GM18520 (cell line): ENCODE data around the gene CR1L.
"Not testable (repeated sequence)": the region's sequence is repeated elsewhere in the genome, so short reads cannot be mapped to it uniquely, and the experiment has no call there.

Source experiments
- ATAC-seq: cut with Tn5 transposase; IDR thresholded peaks from one replicate; pipeline ENCODE4 v1.9.1; 2021; ENCODE audit not compliant: unreplicated experiment

CR1L gene

GRCh38 chr1:207744000-207744534, 99.1 kb downstream of the CR1L start:
- ATAC-seq = no peak

- ATAC-seq = no peak
Measured at GRCh38 chr1:207745285-207745684, 100.4 kb downstream of the CR1L start.

DNA sequence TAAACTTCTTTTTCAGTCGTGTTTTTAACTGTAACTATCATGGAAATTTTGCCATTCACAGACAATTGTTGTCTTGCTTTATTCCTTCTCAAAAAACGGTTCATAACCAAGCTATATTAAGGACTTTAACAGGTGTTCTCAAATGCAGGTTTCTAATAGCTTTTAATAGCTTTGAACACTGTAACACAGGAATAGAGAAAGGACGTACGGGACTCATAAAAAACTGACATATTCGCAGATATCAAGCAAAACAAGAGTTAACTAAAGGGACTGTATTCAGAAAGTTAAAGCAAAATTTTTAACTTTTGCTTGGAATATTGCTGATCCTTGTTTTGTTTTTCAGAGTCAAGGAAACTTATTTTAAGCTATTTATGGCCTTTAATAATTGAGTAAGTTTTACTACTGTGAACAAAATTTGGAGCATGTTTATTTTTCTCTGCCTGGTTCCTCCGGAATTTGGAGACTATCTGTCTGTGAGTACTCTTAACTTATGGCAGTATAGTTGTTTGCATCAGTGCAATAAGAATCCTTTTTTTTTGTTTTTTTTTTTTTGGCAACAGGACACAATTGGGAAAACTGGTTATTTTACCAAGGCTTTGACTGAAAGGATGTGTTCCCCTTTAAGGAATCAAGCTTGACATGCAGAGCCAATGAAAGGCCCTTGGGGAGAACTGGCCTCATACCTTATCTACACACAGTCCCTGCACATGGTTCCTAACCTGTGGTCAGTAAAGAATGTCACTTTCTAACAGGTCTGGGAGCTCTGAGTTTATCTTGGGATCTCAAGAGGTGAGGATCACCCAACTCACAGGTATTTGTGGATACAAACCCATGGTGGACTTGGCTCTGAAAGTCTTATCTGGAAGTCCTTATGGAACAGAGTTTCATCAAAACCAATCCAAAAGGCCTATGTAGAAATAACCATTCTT, 101.2 kb downstream of the CR1L start:
- ATAC-seq = no peak

- ATAC-seq = no peak
Measured at GRCh38 chr1:207747627-207748492, 102.9 kb downstream of the CR1L start.

DNA sequence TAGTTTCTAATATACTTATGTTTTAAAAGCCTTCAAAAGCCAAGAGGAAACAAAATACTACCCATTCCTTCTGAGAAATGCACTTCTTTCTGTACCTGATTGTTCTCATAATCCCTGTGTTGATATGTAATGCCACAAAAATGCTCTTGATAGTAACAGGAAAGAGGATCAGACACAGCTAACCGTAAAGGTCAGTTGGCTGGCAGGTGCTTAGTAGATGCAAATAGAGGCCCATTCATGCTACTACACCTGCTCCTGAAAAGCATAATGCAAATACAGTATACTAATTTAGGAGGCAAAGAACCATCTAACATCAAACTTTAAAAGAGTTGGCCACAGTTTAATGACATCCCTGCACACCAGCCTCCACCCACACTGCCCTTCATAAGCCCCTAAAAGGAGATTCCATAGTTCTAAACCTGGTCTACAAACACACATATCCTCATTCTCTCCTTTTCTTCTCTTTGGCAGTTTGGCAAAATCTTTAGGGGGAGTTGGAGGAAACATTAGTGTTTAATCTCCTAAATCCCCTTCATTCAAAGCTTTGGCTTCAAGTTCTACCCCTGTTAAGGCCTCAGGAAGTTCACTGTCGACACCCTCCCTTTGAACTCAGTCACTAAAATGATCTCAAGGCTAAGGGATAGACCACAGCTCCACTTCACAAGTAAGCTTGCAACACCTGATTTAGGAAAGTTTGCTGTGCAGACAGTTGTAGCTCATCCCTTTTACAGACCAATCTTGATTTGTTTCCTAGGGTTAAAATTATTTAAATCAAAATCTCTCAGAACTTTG, 104.0 kb downstream of the CR1L start:
- ATAC-seq = no peak

- ATAC-seq = no peak
Measured at GRCh38 chr1:207750631-207751305, 105.8 kb downstream of the CR1L start.

DNA sequence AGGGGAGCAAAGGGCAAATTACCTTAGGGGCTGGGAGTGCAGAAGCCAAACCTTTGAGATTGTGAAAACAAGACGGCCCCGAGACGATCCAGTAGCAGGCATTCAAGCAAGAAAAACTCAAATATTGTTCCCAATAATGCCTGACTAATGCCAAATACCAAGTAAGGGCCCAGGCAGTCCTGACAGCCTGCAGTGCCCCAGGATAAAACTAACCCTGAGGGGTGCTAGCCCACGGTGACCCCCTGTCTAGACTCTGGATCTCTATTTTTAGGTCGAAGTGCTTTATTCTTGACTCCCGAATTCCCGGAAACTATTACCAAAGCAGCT, 106.5 kb downstream of the CR1L start:
- not testable (repeated sequence) for ATAC-seq

DNA sequence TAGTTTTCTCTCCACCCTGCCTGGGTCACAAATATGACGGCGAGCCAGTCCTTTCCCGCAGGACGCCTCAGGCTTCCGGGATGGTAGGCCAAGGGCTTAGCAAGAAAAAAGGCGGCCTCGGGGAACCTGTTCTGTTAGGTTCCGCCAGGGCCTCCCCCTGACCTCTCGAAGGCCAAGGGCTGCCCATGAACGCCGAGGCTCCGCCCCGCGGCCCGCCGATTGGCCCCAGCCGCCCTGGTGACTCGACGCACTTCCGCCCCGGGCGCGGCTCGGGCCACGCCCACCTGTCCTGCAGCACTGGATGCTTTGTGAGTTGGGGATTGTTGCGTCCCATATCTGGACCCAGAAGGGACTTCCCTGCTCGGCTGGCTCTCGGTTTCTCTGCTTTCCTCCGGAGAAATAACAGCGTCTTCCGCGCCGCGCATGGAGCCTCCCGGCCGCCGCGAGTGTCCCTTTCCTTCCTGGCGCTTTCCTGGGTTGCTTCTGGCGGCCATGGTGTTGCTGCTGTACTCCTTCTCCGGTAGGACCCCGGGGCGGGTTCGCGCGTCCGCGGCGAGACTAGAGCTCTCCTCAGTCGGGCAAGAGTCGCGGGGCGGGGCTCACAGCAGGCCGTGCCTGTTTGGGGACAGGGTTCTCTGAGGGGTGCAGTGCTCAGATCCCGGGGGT, 107.0 kb downstream of the CR1L start, which contains the start of gene CD46:
TSS of gene CD46 (plus strand) at position 265 of the 666 bp plus-strand sequence. CDS start at position 424, 159 bp downstream.
- peak; percentile 94 for ATAC-seq

GRCh38 chr1:207752456-207752998, 107.6 kb downstream of the CR1L start:
- ATAC-seq = no peak

DNA sequence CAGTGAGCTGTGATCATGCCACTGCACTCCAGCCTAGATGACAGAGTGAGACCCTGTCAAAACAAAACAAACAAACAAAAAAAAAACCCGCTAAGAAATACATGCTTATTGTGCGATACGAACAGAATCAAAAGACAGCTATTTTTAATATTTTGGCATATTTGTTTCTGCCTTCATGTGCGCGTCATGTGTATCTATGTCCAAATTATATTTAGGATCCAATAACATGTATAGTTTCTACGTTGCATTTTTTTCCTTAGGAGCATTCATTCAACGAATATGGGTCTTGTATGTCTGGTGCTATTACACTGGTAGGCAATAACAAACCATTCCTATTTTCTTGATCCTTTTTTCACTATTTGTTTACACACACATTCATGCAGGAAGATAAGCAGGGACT, 108.7 kb downstream of the CR1L start:
- no peak for ATAC-seq

GRCh38 chr1:207754011-207754410, 109.1 kb downstream of the CR1L start:
- ATAC-seq = no peak

DNA sequence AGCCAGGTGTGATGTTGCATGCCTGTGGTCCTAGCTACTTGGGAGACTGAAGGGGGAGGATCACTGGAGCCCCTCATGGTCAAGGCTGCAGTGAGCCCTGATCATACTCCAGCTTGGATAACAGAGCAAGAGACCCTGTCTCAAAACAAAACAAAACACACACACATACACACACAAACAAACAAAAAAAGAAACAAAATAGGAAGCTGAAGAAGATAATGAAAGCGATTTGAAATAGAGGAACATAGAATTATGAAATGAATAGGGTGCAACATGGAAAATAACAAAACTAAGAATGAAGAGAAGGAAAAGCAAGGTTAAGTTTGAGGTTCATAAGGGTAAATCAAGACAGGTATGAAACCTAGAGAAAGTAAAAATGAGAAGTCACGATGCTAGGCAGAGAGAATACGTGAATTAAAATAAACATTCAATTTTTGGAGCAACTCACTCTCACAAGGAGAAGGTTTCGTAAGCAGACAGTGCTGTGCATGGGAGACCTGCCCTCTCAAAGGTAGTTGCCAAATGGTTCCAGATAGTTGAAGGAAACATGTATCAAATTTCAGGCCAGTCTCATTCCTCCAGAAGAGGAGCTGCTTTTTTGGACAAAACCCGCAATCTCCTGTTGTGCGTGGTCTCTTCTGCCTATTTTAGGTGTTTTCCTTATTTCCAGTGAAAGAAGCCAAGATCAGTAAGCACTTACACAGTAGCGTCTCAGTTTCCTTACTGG, 110.2 kb downstream of the CR1L start:
- ATAC-seq = no peak

- no peak for ATAC-seq
Measured at GRCh38 chr1:207755846-207756693, 111.1 kb downstream of the CR1L start.

GRCh38 chr1:207762622-207763021, 117.7 kb downstream of the CR1L start:
- ATAC-seq = no peak

- ATAC-seq = no peak
Measured at GRCh38 chr1:207763091-207763490, 118.2 kb downstream of the CR1L start.

GRCh38 chr1:207763972-207764371, 119.0 kb downstream of the CR1L start:
- no peak for ATAC-seq

- ATAC-seq = no peak
Measured at GRCh38 chr1:207766569-207766968, 121.6 kb downstream of the CR1L start.

DNA sequence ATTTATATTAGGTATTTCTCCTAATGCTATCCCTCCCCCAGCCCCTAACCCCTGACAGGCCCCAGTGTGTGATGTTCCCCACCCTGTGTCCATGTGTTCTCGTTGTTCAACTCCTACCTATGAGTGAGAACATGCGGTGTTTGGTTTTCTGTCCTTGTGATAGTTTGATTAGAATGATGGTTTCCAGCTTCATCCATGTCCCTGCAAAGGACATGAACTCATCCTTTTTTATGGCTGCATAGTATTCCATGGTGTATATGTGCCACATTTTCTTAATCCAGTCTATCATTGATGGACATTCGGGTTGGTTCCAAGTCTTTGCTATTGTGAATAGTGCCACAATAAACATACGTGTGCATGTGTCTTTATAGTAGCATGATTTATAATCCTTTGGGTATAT, 125.6 kb downstream of the CR1L start:
- ATAC-seq = not testable (repeated sequence)
